Measurements from ENCODE around the gene STAM.
"Not testable (repeated sequence)": the region's sequence is repeated elsewhere in the genome, so short reads cannot be mapped to it uniquely, and the experiment has no call there.

The STAM gene

GRCh38 chr10:17643755-17644484 lies at the start of gene STAM:
Gene STAM, plus strand, starts transcription at chr10:17644151. Its CDS starts 189 bp downstream, at chr10:17644340.
- DNase-seq = peak; percentile 65

- no peak for DNase-seq
Measured at GRCh38 chr10:17597386-17597785, 46.6 kb upstream of the STAM start.

- DNase-seq = no peak
Measured at GRCh38 chr10:17599089-17599488, 44.9 kb upstream of the STAM start.

DNA sequence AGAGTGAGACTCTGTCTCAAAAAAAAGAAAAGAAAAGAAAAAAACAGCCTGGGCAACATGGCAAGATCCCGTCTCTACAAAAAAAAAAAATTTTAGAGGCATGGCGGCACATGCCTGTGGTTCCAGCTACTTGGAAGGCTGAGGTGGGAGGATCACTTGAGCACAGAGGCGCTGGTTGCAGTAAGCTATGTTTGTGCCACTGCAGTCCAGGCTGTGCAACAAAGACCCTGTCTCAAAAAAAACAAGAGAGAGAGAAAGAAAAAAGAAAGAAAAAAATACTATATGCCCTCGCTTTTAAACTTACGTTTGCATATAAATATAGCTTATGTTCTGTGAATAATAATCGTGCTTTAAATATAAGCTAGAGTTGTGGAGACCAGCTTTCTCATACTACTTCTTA lies 38.0 kb upstream of the STAM start:
- DNase-seq = no peak

- DNase-seq = no peak
Measured at GRCh38 chr10:17606547-17607040, 37.4 kb upstream of the STAM start.

GRCh38 chr10:17607060-17607459 lies 36.9 kb upstream of the STAM start:
- DNase-seq = no peak

- peak; percentile 13 for DNase-seq
Measured at GRCh38 chr10:17607603-17608332, 36.2 kb upstream of the STAM start.

GRCh38 chr10:17609523-17610079 lies 34.4 kb upstream of the STAM start:
- DNase-seq = no peak

DNA sequence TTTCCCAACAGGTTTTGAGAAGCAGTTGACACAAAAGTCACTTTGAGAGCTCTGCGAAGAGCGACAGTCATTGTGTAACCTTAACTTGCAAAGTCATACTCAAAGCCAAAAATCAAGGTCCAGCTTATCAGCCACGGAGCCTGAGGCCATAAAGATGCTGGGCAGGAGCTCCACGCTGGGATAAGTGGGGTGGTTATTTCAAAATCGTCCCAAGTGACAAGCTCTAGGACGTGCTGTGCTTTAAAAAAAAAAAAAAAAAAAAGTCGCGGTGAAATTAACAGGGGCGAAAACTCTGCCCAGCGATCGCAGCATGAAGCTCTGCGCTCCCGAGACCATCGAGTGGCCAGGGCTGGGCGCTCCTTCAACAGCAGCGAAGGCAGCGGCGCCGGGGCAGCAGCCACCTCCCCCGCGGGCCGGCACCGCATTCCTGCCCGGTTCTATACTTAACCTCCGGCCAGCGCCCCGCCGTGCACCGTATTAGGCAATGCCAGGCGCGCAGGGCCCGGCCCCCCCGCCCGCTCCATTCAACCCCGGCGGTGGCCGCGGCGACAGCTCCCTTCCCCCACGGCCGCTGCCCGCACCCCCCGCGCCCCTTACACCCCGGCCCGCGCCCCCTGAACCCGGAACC lies 27.4 kb upstream of the STAM start:
- DNase-seq = no peak

- DNase-seq = peak; percentile 34
Measured at GRCh38 chr10:17617031-17617911, 26.7 kb upstream of the STAM start, which contains the start of gene HACD1. Gene HACD1, minus strand, starts transcription at chr10:17617374. Its CDS starts 35 bp downstream, at chr10:17617339.

GRCh38 chr10:17622061-17622460 lies 21.9 kb upstream of the STAM start:
- no peak for DNase-seq

DNA sequence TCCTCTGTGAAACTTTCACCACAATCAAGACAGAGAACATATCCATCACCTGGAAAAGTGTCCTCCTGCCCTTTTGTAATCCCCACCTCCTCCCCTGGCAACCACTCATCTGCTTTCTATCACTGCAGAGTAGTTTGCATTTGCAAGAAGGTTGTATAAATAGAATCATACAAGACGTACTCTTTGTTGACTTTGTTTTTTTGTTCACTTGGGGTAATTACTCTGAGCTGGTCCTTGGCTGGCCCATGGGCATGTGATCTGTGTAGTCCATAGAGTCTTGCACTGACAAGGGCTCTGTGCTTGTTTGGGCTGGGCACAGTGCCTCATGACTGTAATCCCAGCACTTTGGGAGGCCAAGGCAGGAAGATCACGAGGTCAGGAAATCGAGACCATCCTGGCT lies 19.0 kb upstream of the STAM start:
- DNase-seq = no peak

DNA sequence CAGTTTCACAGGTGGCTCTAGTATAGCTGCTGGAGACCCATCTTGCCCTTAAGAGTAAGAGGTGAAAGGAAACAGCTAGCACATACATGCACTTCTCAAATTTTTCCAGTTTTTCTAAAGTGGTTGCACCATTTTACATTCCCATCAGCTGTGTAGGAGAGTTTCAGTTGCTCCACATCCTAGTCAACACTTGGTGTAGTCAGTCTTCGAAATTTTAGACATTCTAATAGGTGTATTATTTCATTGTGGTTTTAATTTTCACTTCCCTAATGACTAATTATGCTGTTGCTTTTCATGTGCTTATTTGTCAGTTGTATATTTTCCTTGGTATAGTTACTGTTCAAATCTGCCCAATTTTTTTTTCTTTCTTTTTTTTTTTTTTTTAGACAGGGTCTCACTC lies 17.3 kb upstream of the STAM start:
- DNase-seq = no peak

DNA sequence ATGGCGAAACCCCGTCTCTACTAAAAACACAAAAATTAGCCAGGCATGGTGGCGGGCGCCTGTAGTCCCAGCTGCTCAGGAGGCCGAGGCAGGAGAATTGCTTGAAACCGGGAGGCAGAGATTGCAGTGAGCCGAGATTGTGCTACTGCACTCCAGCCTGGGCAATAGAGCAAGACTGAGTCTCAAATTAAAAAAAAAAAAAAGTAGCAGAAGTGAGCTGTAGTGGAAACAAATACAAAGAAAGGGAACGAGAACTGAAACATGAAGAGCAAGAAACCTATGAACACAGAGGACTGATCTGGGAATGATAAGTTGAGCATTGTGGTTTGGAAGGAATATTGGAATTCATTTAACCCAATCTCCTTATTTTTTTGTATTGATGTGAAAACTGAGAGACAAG lies 11.4 kb upstream of the STAM start:
- DNase-seq = not testable (repeated sequence)

GRCh38 chr10:17633353-17633752 lies 10.6 kb upstream of the STAM start:
- no peak for DNase-seq

DNA sequence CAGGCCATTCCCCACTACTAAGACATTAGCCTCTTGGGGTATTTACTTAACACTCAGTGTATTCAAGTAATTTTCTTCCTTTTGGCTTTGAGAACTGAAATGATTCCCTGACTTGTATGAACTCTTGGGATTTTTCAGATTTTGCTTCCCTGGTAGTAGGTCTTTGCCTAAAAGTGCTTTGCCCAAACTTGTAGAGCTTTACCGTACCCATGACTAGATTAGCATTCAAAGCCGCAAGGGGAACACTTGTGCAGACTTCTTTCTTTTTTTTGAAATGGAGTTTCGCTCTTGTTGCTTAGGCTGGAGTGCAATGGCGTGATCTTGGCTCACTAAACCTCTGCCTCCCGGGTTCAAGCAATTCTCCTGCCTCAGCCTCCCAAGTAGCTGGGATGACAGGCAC lies 6.1 kb upstream of the STAM start:
- DNase-seq = no peak

GRCh38 chr10:17640331-17640816 lies 3.6 kb upstream of the STAM start:
- DNase-seq = no peak

DNA sequence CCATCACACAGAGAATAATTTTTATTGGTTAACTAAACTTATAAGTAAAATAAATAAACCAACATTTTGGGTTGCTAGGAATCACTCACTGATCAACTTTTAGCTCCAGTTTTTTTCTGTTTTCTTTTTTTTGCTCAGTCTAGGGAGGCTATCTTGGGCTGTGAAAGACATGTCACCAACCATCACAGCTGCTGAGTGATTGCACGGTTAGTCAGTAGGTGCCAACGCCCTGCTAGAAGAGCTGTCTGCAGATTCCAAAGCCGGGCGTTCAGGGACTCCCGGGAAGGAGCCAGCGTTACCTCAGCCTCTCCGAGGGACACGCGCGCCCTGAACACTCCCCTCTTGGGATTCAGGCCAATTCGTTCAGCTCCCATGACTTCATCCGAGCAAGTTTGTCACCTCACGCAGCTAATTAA lies 604 bp upstream of the STAM start:
- DNase-seq = peak; percentile 45

DNA sequence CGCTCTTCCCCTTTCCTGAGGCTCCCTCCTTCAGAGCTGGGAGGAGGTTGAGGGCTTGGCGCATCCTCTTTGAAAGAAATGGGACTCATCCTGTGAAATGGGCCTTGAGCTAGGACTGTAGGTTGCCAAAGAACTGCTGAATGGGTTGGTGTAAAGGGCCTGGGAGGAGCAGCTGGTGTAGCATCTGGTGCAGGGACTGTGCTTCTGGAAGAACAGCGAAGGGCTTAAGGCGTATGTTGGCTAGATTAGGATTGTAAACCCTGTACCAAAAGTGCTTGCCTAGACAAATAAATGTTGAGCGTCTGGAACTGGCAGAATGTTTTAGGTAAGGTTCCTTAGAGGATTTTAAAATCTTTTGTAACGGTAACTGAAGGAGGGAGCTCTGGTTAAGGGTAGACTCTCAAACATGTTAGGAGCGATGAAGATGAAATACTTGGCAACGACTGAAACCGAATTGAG lies 563 bp downstream of the STAM start:
- no peak for DNase-seq

- no peak for DNase-seq
Measured at GRCh38 chr10:17645621-17646345, 1.8 kb downstream of the STAM start.

DNA sequence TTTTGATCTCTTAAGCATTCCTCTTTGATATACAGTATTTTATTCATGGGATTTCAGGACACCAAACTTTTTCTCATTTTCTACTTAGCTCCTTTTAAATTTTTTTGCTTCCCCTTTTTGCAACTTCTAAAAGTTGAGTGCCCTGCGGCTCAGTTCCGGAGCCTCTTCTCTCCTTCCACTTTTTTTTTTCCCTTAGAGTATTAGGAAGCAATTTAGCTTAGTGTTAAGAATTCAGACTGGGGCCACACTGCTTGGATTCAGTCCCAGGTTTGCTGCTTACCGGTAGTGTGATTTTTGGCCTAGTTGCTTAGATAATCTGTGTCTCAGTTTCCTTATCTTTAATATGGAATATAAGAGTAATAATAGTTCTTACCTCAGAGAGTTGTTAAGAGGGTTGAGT lies 3.4 kb downstream of the STAM start:
- DNase-seq = no peak

Measured in NCI-H1048 (cell line).